ENCODE data around the gene RNF5.

DNA sequence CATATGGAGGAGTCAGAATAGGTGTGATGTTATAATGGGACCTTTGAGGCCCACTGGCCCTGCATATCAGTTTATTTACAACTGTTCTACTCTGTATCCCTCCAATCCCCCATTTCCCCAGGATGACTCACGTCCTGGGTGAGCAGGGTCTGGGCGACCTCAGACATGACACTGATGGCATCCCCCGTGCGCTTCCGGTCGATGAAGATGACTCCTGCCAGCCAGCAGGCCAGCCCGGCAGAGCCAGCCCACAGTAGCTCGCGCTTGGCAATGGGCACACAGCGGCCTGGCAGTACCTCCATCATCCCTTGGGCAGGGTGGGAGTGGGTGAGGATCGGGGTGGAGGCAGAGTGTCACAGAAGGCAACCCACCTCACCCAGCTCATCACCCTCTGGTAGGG lies 7.9 kb upstream of the RNF5 start:
- TF ChIP-seq, protein P1, sequence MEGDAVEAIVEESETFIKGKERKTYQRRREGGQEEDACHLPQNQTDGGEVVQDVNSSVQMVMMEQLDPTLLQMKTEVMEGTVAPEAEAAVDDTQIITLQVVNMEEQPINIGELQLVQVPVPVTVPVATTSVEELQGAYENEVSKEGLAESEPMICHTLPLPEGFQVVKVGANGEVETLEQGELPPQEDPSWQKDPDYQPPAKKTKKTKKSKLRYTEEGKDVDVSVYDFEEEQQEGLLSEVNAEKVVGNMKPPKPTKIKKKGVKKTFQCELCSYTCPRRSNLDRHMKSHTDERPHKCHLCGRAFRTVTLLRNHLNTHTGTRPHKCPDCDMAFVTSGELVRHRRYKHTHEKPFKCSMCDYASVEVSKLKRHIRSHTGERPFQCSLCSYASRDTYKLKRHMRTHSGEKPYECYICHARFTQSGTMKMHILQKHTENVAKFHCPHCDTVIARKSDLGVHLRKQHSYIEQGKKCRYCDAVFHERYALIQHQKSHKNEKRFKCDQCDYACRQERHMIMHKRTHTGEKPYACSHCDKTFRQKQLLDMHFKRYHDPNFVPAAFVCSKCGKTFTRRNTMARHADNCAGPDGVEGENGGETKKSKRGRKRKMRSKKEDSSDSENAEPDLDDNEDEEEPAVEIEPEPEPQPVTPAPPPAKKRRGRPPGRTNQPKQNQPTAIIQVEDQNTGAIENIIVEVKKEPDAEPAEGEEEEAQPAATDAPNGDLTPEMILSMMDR (conservative IDR thresholded peaks at IDR 0.05; ENCODE audit: low read length): no peak
- no peak for TF ChIP-seq EZH2phosphoT487 (IDR thresholded peaks at IDR 0.05; ENCODE audit: borderline replicate concordance)

All from Loucy (cell line).